Ishikawa (cell line): ENCODE measurements around the gene BRD3.

Experiments
- CEBPB ChIP-seq: IDR thresholded peaks from 2 replicates; pipeline ENCODE4 v1.6.1; 2012
- CREB1 ChIP-seq: IDR thresholded peaks from 2 replicates; pipeline ENCODE4 v1.6.1; 2012; ENCODE audit warnings: low read depth
- EGR1 ChIP-seq: IDR thresholded peaks from 2 replicates; pipeline ENCODE4 v1.6.1; 2012
- EP300 ChIP-seq: IDR thresholded peaks from 2 replicates; pipeline ENCODE4 v1.6.1; 2012; ENCODE audit warnings: borderline replicate concordance
- FOXM1 ChIP-seq: IDR thresholded peaks from 2 replicates; pipeline ENCODE4 v1.6.1; 2012; ENCODE audit warnings: low read depth, borderline replicate concordance
- MAX ChIP-seq: IDR thresholded peaks from 2 replicates; pipeline ENCODE4 v1.6.1; 2012
- NFIC ChIP-seq: IDR thresholded peaks from 2 replicates; pipeline ENCODE4 v1.6.1; 2012
- RAD21 ChIP-seq: IDR thresholded peaks from 2 replicates; pipeline ENCODE4 v1.6.1; 2012; ENCODE audit warnings: low read depth
- REST ChIP-seq: IDR thresholded peaks from 2 replicates; pipeline ENCODE4 v1.6.1; 2012; ENCODE audit warnings: low read depth, mild to moderate bottlenecking
- TAF1 ChIP-seq: IDR thresholded peaks from 2 replicates; pipeline ENCODE4 v1.6.1; 2012; ENCODE audit warnings: low read depth, mild to moderate bottlenecking
- TCF12 ChIP-seq: IDR thresholded peaks from 2 replicates; pipeline ENCODE4 v1.6.1; 2012; ENCODE audit warnings: low read depth
- TEAD4 ChIP-seq: IDR thresholded peaks from 2 replicates; pipeline ENCODE4 v1.6.1; 2012
- USF1 ChIP-seq: IDR thresholded peaks from 2 replicates; pipeline ENCODE4 v1.6.1; 2012
- YY1 ChIP-seq: IDR thresholded peaks from 2 replicates; pipeline ENCODE4 v1.6.1; 2012; ENCODE audit warnings: low read depth
- ZBTB7A ChIP-seq: IDR thresholded peaks from 2 replicates; pipeline ENCODE4 v1.6.1; 2012; ENCODE audit warnings: low read depth

Gene BRD3

GRCh38 chr9:134037641-134038040 lies 30.2 kb downstream of the BRD3 start:
- no peak for TF ChIP-seq ZBTB7A
- TF ChIP-seq CREB1, result no peak
- TF ChIP-seq EP300, result no peak
- TF ChIP-seq REST, result no peak
- no peak for TF ChIP-seq CEBPB
- no peak for TF ChIP-seq USF1
- TF ChIP-seq NFIC, result no peak

- TF ChIP-seq MAX (no peak), RAD21 (no peak), EGR1 (no peak), CREB1 (no peak), FOXM1 (no peak), TCF12 (no peak), CEBPB (no peak), REST (no peak), TEAD4 (no peak)
Observed at GRCh38 chr9:134036130-134036529, 31.7 kb downstream of the BRD3 start.

GRCh38 chr9:134035041-134036039 lies 32.5 kb downstream of the BRD3 start:
- TF ChIP-seq NFIC, result no peak
- no peak for TF ChIP-seq REST

GRCh38 chr9:134034215-134035040 lies 33.4 kb downstream of the BRD3 start:
- TF ChIP-seq RAD21 (no peak), TAF1 (no peak), NFIC (no peak), CREB1 (no peak), REST (no peak), MAX (no peak), CEBPB (no peak), YY1 (no peak), EGR1 (no peak), USF1 (no peak), ZBTB7A (no peak), FOXM1 (no peak), TCF12 (no peak), TEAD4 (no peak), EP300 (no peak)
